K562 (cell line): ENCODE results near the gene ST8SIA4. TPM values are rescaled to one million over a fixed set of nuclear protein-coding genes. Genes with fewer than 3 reads are reported as not detected.

ENCODE experiments used
- ATAC-seq: fragments of 200-7000 bp; cut with Tn5 transposase; 3 replicates; pipeline ENCODE4 v1.9.1; 2020; ENCODE audit warnings: moderate library complexity
- BruUV-seq: library from RNA; stranded (reverse); fragments of 400-500 nt; replicated peaks from 2 replicates; lab custom pipeline; 2021; lab: Mats Ljungman, UMichigan
- CTCF ChIA-PET: fragments of 300-600 bp; formaldehyde crosslinking; extraction: SDS; loops from one replicate; lab custom pipeline; 2021; ENCODE audit warnings: low intra/inter-chr PET ratio; lab: Yijun Ruan, JAX
- POLR2A ChIA-PET: fragments of 300-600, 350-650 bp; sonication (Branson Sonifier 250); formaldehyde crosslinking; extraction: SDS; loops from one replicate; lab custom pipeline; 2021; ENCODE audit warnings: antibody characterized with exemption, inconsistent platforms; lab: Yijun Ruan, JAX
- DNase-seq, 4 experiments: peaks; one replicate each; pipeline versions ENCODE4 v3.0.0 to v3.0.0-alpha.2; 2011 to 2018; ENCODE audit warnings: low spot score in 3 of 4, mixed read lengths in 3 of 4; ENCODE audit errors: extremely low read depth in 1 of 4
- FAIRE-seq: peaks from 2 replicates; lab custom pipeline; 2011; peaks lifted over from hg19 to GRCh38; lab: Jason Lieb, UNC
- H2AFZ ChIP-seq: 2 replicates; pipeline ENCODE4 v1.6.0; 2011; ENCODE audit warnings: low read depth, low read length, control low read depth, inconsistent platforms
- H3K27ac ChIP-seq: fragments of 200-600 bp; 3 replicates; pipeline ENCODE4 v1.8.0; 2011; ENCODE audit warnings: low read depth, mild to moderate bottlenecking, control low read depth, inconsistent platforms, low read length, moderate library complexity, mixed read lengths; ENCODE audit errors: extremely low read depth
- H3K27me3 ChIP-seq, 2 experiments: fragments of 300-600 bp in 1 of 2; 2 replicates in 1 of 2; 3 replicates in 1 of 2; pipeline versions ENCODE4 v1.6.0 to v1.8.0; 2011; ENCODE audit warnings: inconsistent platforms in 2 of 2, low read length in 2 of 2, mild to moderate bottlenecking in 1 of 2, mixed read lengths in 1 of 2, moderate library complexity in 1 of 2; ENCODE audit not compliant: control insufficient read depth in 2 of 2, insufficient read depth in 2 of 2
- H3K36me3 ChIP-seq: fragments of 300-600 bp; 3 replicates; pipeline ENCODE4 v1.8.0; 2011; ENCODE audit warnings: mild to moderate bottlenecking, low read length, inconsistent platforms; ENCODE audit not compliant: control insufficient read depth, insufficient read depth
- H3K4me1 ChIP-seq, 2 experiments: fragments of 200-600 bp in 1 of 2; replicated peaks in 1 of 2; 2 replicates in 1 of 2; 3 replicates in 1 of 2; pipeline versions ENCODE4 v1.5.1 to v1.8.0; 2011; ENCODE audit warnings: inconsistent platforms in 2 of 2, low read length in 2 of 2, mild to moderate bottlenecking in 1 of 2, mixed read lengths in 1 of 2, moderate library complexity in 1 of 2; ENCODE audit not compliant: control insufficient read depth in 2 of 2, insufficient read depth in 2 of 2
- H3K4me2 ChIP-seq: 2 replicates; pipeline ENCODE4 v1.6.1; 2011; ENCODE audit warnings: low read length, control low read depth, inconsistent platforms, mixed read lengths; ENCODE audit not compliant: insufficient read depth
- H3K4me3 ChIP-seq: fragments of 200-600 bp; sonication (generic), shearing (Covaris generic); 2 replicates; pipeline ENCODE4 v1.5.1; 2016; ENCODE audit warnings: control low read depth, inconsistent platforms
- H3K79me2 ChIP-seq: fragments of 200-600 bp; 3 replicates; pipeline ENCODE4 v1.8.0; 2011; ENCODE audit warnings: low read length, inconsistent platforms; ENCODE audit not compliant: control insufficient read depth, insufficient read depth
- H3K9ac ChIP-seq, 2 experiments: 2 replicates each; pipeline versions ENCODE4 v1.6.0 to v1.6.1; 2011; ENCODE audit warnings: low read depth in 2 of 2, low read length in 2 of 2, control low read depth in 1 of 2, inconsistent platforms in 1 of 2, mild to moderate bottlenecking in 1 of 2, mixed read lengths in 1 of 2; ENCODE audit not compliant: insufficient read depth in 1 of 2
- H3K9me1 ChIP-seq: one replicate; pipeline ENCODE4 v1.6.0; 2011; ENCODE audit warnings: inconsistent platforms, mild to moderate bottlenecking, low read length, moderate library complexity; ENCODE audit not compliant: control insufficient read depth, insufficient read depth
- H3K9me3 ChIP-seq: replicated peaks from 2 replicates; pipeline ENCODE4 v1.5.1; 2011; ENCODE audit warnings: low read depth, low read length, inconsistent platforms; ENCODE audit not compliant: control insufficient read depth, insufficient read depth
- H4K20me1 ChIP-seq: replicated peaks from 2 replicates; pipeline ENCODE4 v1.6.1; 2011; ENCODE audit warnings: low read length, inconsistent platforms, mixed read lengths; ENCODE audit not compliant: control insufficient read depth, insufficient read depth
- EWSR1 ChIP-seq: fragments of 450-650 bp; IDR thresholded peaks from 2 replicates; pipeline ENCODE4 v1.6.1; 2018; ENCODE audit warnings: borderline replicate concordance, mild to moderate bottlenecking, low read depth, moderate library complexity; ENCODE audit not compliant: partially characterized antibody
- HOMEZ ChIP-seq: fragments of 250-450 bp; sonication (Bioruptor Pico); IDR thresholded peaks from 2 replicates; pipeline ENCODE4 v1.4.0; 2020; ENCODE audit warnings: mild to moderate bottlenecking, moderate library complexity
- SFPQ ChIP-seq: fragments of 200-400 bp; formaldehyde crosslinking; IDR thresholded peaks from 2 replicates; pipeline ENCODE4 v1.6.1; 2017; ENCODE audit warnings: mild to moderate bottlenecking, low read depth, low read length, moderate library complexity
- SREBF1 ChIP-seq: fragments of 150-350 bp; IDR thresholded peaks from 2 replicates; pipeline ENCODE4 v1.6.1; 2014; ENCODE audit warnings: antibody characterized with exemption, low read depth, low read length, borderline replicate concordance
- STAT5A ChIP-seq: IDR thresholded peaks from 2 replicates; pipeline ENCODE4 v1.6.1; 2012; ENCODE audit warnings: low read length, inconsistent platforms, borderline replicate concordance
- ZNF41 ChIP-seq: fragments of 250-450 bp; sonication (Bioruptor Pico); conservative IDR thresholded peaks from 2 replicates; pipeline ENCODE4 v1.4.0; 2020; ENCODE audit warnings: mild to moderate bottlenecking
- ZNF584 ChIP-seq: fragments of 200-800 bp; sonication (Bioruptor generic); IDR thresholded peaks from 2 replicates; pipeline ENCODE4 v1.6.1; 2016; ENCODE audit warnings: low read depth, mild to moderate bottlenecking, missing genetic modification characterization, missing compliant biosample characterization
- WGBS: fragments of 100-300 bp; shearing (Covaris generic); methylation state at CpG from one replicate; pipeline ENCODE4 v1.1.6; 2016; ENCODE audit warnings: low coverage, mixed read lengths; ENCODE audit not compliant: insufficient coverage; ENCODE audit errors: missing lambda C conversion rate; 5-methylcytosine and 5-hydroxymethylcytosine counted together
- in situ Hi-C: fragments of 300-500 bp; cut with MboI; formaldehyde crosslinking; loops from 4 replicates; pipeline ENCODE4 v1.15.0; 2018; ENCODE audit warnings: inconsistent platforms, mixed read lengths
- intact Hi-C: fragments of 100-400 bp; cut with micrococcal nuclease; formaldehyde crosslinking; loops from 2 replicates; pipeline ENCODE4 v1.14.2; 2022
- polyA plus RNA-seq, 8 experiments: library from polyadenylated mRNA; depleted of rRNA in 4 of 8; stranded (reverse) in 5 of 8; unstranded in 3 of 8; fragments of >200 nt; fragmentation: Nextera tagmentation in 2 of 8; fragmentation: Illumina TruSeq in 1 of 8; extraction: Ambion mirVana in 2 of 8; extraction: Trizol in 1 of 8; gene quantifications; 2 replicates each; pipeline versions ENCODE4 v1.2.1 to v1.2.3, GENCODE V29; 2011 to 2014; ENCODE audit warnings: inconsistent platforms in 1 of 8, missing spikeins in 1 of 8
- total RNA-seq, 7 experiments: library from RNA; depleted of rRNA in 6 of 7; stranded (reverse); fragments of >200 nt in 6 of 7; fragmentation: Illumina TruSeq in 2 of 7; extraction: Trizol in 2 of 7; gene quantifications; 2 replicates each; pipeline versions ENCODE4 v1.2.1 to v1.2.3, GENCODE V29; 2011 to 2021; ENCODE audit warnings: low replicate concordance in 1 of 7

ST8SIA4 gene
- total and polyA plus RNA-seq, 9 of the 15 experiments (the other 6 are each of a cell fraction or from before 2014, with no cell fraction given) = 0.22 to 2.0 (median 0.54) TPM

DNA sequence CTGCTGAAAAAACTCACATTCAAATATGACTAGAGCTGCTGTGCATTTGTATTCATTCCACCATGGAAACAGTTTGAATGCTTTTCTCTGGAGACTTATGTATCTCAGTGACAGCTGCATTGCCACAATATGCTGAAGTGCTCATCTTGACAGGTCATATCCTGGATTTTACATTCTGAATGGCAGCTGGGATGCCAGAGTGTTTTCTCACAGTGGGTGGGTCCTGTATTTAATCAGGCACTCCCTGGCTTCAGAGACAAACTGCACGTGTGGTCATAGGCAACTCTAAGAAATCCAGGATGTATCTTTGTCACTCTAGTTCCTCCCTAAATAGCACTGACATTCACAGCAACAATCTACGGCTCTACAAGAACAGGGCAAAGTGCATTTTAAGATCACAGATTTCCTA lies 75.6 kb downstream of the ST8SIA4 start:
- ATAC-seq = no peak
- POLR2A ChIA-PET = no interaction called here
- Histone ChIP-seq H3K36me3 (no peaks in the 10 kb centered on the region), H3K9me1 (no peaks in the 10 kb centered on the region), H4K20me1 (no peaks in the 10 kb centered on the region), H3K27me3 (no peaks in the 10 kb centered on the region), H3K79me2 (no peaks in the 10 kb centered on the region), H3K4me2 (no peak overlapping the region), H3K4me1 (no peaks in the 10 kb centered on the region), H3K9me3 (no peaks in the 10 kb centered on the region), H2AFZ (no peak overlapping the region), H3K9ac (no peak overlapping the region), H3K27ac (no peak overlapping the region), H3K4me3 (no peak overlapping the region)
- intact Hi-C loops (no loop called here), in situ Hi-C loops (no loop called here)
- DNase-seq = no peak
- no TSS peak for BruUV-seq
- no peak for FAIRE-seq
- CTCF ChIA-PET = no interaction called here
- 7% methylated on average over 2 of the region's 2 CpGs for WGBS
- TF ChIP-seq STAT5A = no peak
- no peak for TF ChIP-seq SREBF1
- TF ChIP-seq SFPQ = no peak
- no peak for TF ChIP-seq HOMEZ
- no peak for TF ChIP-seq ZNF584 (CRISPR knock-in tag)
- TF ChIP-seq ZNF41 (CRISPR knock-in tag) = no peak
- TF ChIP-seq EWSR1 = no peak
- TF ChIP-seq, all 486 proteins: peak for 0
